ENCODE results near the gene PARD3. TPM values are rescaled to one million over a fixed set of nuclear protein-coding genes. Genes with fewer than 3 reads are reported as not detected.

PARD3 gene
- total RNA-seq, 1 donor from 2014 or later = 26.0 TPM

DNA sequence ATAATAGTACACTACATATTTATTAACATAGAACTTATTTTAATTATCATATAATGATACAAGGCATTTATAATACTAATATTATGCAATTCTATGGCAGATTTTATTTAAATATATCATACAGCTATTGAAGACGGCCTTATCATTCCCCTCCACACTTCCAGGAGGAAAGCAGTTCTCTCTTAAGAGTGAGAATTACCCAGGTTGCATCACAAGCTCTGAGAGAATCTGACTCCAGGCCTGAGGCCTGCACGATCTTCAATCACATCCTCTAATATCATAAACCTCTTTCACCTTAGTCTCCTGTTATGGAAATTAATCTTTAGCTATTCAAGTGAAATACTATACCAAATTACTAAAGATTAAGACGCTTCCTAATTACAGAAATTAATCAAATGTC lies 564.4 kb downstream of the PARD3 start:
- DNase-seq (ENCODE audit: low spot score) = no peak
- no peaks in the 10 kb centered on the region for H3K36me3 Mint-ChIP-seq (ENCODE audit: low read depth)
- H3K4me3 Mint-ChIP-seq (ENCODE audit: unreplicated experiment) = no peak overlapping the region
- H3K9me3 Mint-ChIP-seq (ENCODE audit: low read depth) = no peaks in the 10 kb centered on the region
- TF ChIP-seq, protein P1, sequence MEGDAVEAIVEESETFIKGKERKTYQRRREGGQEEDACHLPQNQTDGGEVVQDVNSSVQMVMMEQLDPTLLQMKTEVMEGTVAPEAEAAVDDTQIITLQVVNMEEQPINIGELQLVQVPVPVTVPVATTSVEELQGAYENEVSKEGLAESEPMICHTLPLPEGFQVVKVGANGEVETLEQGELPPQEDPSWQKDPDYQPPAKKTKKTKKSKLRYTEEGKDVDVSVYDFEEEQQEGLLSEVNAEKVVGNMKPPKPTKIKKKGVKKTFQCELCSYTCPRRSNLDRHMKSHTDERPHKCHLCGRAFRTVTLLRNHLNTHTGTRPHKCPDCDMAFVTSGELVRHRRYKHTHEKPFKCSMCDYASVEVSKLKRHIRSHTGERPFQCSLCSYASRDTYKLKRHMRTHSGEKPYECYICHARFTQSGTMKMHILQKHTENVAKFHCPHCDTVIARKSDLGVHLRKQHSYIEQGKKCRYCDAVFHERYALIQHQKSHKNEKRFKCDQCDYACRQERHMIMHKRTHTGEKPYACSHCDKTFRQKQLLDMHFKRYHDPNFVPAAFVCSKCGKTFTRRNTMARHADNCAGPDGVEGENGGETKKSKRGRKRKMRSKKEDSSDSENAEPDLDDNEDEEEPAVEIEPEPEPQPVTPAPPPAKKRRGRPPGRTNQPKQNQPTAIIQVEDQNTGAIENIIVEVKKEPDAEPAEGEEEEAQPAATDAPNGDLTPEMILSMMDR (IDR thresholded peaks at IDR 0.05) = no peak
- H3K27ac Mint-ChIP-seq (ENCODE audit: unreplicated experiment) = no peak overlapping the region
- peaks cover 9% of the 10 kb centered on the region for H3K4me1 Mint-ChIP-seq (ENCODE audit: low read depth)
- no peaks in the 10 kb centered on the region for H3K27me3 Mint-ChIP-seq (ENCODE audit: low read depth)

DNA sequence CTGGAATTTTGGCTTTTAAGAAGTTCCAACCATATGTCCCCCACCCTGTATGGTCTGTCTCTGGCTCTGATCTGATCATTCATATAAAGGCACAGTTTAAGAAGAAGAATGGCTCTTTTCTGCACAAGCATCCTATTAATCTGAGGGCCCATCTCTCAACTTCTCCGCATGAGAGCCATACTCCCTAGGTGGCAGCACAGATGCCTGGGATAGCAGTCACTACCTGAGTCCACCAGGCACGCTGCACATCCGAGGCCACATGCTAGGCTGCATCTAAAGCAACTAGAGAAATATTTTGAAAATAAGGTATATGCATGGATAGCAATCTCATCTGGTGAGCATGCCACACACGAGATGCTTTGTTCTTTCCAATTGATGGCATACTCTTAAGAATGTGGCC lies 565.5 kb downstream of the PARD3 start:
- no peaks in the 10 kb centered on the region for H3K27me3 Mint-ChIP-seq (ENCODE audit: low read depth)
- no peak overlapping the region for H3K4me3 Mint-ChIP-seq (ENCODE audit: unreplicated experiment)
- TF ChIP-seq, protein P1 (IDR thresholded peaks at IDR 0.05) = peak; percentile 40
- no peaks in the 10 kb centered on the region for H3K36me3 Mint-ChIP-seq (ENCODE audit: low read depth)
- no peaks in the 10 kb centered on the region for H3K9me3 Mint-ChIP-seq (ENCODE audit: low read depth)
- peaks cover 2% of the 10 kb centered on the region for H3K4me1 Mint-ChIP-seq (ENCODE audit: low read depth)
- DNase-seq (ENCODE audit: low spot score) = no peak
- no peak overlapping the region for H3K27ac Mint-ChIP-seq (ENCODE audit: unreplicated experiment)

DNA sequence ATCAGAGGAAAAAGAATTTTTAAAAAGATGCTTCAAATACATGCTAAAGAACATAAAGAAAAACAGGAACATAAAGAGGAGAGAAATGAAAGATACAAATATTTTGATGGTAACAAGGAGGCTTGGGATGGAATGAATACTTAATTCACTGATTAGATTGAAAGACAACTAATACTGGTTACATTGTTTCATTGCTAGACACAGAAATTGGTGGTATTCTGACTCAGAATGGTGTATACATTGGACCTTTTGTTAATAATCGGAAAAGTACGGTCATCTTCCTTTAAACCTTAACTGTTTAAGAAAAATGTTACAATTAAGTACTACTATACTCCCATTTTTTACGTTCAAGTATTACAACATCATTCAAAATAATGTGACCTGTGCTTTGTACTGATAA lies 567.5 kb downstream of the PARD3 start:
- Mint-ChIP-seq H3K4me3 (ENCODE audit: unreplicated experiment) (no peak overlapping the region), H3K27me3 (ENCODE audit: low read depth) (no peaks in the 10 kb centered on the region), H3K4me1 (ENCODE audit: low read depth) (no peaks in the 10 kb centered on the region), H3K27ac (ENCODE audit: unreplicated experiment) (no peak overlapping the region), H3K36me3 (ENCODE audit: low read depth) (no peaks in the 10 kb centered on the region), H3K9me3 (ENCODE audit: low read depth) (no peaks in the 10 kb centered on the region)
- TF ChIP-seq, protein P1 (IDR thresholded peaks at IDR 0.05) = no peak
- DNase-seq (ENCODE audit: low spot score) = no peak

DNA sequence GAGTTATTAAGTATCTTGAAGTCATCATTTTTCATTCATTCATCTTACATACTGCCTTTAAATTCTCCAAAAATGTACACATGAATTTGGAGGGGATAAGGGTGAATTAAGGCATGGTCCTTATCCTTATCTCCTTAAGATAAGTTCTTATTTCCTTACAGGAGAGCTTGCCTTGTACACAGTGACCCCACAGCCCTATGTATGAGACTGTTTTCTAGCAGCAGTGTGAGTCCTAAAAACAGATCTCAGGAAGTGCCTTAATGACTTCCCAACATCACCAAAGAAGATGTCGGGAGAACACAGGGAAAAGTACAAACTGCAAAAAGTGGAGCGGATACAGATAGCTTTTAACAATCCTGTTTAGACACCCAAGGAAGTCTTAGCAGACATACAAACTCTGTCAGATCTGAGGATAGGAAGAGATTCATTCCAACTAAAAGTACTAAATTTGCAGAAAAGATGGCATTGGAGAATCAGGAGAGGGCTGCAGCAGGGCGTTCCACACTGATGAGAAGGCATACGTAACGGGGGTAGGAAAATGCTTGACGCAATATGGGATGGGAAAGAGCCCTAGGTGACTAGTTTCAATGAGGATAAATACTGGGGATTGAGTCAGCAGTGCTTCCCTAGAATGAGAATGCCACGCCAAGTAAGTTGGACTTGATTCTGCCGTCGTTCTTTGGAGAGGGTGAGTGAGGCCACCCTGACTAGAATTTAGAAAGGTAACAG lies 570.2 kb downstream of the PARD3 start:
- TF ChIP-seq, protein P1 (IDR thresholded peaks at IDR 0.05) = no peak
- Mint-ChIP-seq H3K4me3 (ENCODE audit: unreplicated experiment) (no peak overlapping the region), H3K36me3 (ENCODE audit: low read depth) (peaks cover 2% of the 10 kb centered on the region), H3K27me3 (ENCODE audit: low read depth) (no peaks in the 10 kb centered on the region), H3K9me3 (ENCODE audit: low read depth) (no peaks in the 10 kb centered on the region), H3K27ac (ENCODE audit: unreplicated experiment) (no peak overlapping the region), H3K4me1 (ENCODE audit: low read depth) (peaks cover 7% of the 10 kb centered on the region)
- no peak for DNase-seq (ENCODE audit: low spot score)

DNA sequence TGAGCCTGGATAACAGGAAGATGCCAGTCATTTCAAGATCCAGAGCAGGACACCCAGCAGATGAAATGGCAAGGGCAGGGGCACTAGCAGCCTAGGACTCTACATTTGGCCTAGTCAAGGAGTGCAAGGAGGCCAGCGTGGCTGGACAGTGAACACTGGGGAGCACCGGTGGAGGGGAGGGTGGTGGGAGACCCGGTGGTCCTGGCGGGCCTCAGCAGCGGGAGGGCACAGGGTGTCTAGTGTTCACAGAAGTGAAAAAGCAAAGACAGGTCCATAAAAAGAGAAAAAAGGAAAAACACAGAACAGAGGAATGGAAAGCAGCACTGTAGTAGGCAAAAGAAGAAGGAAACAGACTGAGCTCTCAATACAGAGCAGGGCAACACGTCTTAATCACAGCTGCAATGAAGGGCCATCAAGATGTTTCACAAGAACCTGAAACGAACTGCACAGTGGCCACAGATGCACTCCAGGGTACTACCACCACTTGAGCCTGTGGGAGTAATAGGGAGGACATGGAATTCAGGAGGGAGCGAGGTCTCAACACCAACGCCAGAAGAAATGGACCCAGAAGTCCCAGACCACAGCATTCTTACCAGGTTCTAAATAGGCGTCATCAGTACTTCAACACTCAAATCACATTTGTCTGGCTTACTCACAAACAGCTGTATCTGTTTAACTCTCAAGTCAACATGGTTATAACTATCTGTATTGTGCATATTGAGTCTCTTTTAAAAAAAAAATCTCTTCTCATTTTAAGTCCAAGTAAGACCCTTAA lies 573.7 kb downstream of the PARD3 start:
- H3K9me3 Mint-ChIP-seq (ENCODE audit: low read depth) = no peaks in the 10 kb centered on the region
- TF ChIP-seq, protein P1 (IDR thresholded peaks at IDR 0.05) = no peak
- no peaks in the 10 kb centered on the region for H3K27me3 Mint-ChIP-seq (ENCODE audit: low read depth)
- H3K36me3 Mint-ChIP-seq (ENCODE audit: low read depth) = peaks cover 2% of the 10 kb centered on the region
- H3K4me1 Mint-ChIP-seq (ENCODE audit: low read depth) = peaks cover 20% of the 10 kb centered on the region
- no peak for DNase-seq (ENCODE audit: low spot score)
- H3K27ac Mint-ChIP-seq (ENCODE audit: unreplicated experiment) = no peak overlapping the region
- no peak overlapping the region for H3K4me3 Mint-ChIP-seq (ENCODE audit: unreplicated experiment)

Data from chondrocyte (in vitro differentiated cells).